Measurements from ENCODE around the gene LRTM2.

LRTM2 gene

DNA sequence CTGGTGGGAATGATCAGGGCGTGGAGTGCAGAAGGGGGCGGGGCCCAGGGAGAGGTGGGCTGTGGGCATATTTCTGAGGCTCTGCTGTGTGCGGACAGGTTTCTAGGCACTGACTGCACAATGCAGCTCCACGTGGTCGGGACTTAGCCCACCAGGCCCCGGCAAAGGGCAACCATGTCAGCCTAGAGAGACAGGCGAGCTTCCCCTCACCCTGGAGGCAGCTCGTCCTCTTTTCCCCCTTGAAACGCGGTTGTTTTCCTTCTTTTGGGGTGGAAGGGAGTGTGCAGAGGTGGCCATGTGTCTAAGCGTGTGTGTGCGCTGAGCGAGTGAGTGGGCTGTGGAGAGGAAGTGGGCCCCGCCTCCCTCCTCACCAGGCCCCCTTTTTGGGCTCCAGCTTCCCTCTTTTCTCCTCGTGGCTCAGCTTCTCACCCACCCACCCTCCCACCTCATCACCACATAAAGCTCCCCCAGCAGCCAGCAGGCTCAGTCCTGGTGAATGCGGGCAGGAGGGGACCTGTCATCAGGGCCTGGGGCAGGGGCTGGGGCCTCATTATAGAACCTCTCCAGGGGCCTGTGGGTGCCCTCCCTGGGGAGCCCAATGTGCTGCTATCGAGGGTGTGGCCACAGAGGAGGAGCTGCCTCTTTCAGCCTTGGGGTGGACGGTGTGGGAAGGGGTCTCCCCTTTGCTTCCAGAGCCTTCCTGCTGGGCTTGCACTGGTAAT, 22.0 kb downstream of the LRTM2 start:
- DNase-seq = no peak

DNA sequence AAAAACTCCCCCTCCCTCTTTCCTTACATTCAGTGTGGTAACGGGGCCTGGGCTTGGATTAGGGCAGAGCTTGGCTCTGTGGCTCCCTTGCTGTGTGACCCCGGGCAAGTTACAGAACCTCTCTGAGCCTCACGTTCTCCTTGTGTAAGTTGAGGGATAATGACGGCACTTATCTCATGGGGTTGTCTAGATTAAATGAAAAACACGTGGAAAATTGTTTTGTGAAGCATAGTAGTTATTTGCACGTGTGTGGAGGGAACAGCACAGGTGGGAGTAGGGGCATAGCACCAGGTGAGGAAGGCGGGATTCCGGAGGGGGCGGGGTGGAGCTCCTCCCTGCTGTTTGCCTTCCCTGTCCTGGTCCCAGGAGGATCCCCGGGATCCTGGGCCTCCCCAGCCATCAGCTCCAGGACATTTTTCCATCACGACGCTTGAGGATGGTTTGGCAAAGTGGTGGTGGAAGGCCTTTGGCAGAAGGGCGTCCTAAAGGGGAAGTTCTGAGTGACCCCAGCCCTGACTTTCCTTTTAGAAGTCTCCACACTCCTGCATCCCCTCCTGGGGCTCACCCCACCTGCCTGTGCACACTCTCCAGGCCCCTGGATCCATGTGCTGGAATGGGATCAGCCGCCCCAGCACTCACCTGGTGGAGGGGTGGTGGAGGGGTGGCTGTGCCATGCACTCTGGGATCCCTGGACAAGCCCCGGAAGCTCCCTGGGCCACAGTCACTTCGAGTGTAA, 22.7 kb downstream of the LRTM2 start:
- DNase-seq = no peak

DNA sequence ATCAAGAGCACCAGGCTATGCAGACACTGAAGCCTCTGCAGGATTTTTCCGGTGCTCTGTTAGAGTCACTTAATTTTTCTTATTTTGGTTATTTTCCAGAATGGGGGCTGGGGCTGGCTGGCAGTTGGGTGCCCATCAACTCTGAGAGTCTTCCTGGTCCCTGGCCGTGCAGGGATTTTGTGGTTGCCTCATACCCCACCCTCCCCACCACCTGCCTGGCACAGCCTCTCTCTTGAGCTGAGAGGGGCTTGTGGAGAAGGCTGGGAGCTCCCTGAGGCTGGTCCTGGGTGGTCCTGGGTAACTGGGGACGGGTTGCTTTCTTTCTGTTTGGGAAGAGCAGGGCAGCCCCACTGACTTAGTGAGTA, 23.3 kb downstream of the LRTM2 start:
- no peak for DNase-seq

DNA sequence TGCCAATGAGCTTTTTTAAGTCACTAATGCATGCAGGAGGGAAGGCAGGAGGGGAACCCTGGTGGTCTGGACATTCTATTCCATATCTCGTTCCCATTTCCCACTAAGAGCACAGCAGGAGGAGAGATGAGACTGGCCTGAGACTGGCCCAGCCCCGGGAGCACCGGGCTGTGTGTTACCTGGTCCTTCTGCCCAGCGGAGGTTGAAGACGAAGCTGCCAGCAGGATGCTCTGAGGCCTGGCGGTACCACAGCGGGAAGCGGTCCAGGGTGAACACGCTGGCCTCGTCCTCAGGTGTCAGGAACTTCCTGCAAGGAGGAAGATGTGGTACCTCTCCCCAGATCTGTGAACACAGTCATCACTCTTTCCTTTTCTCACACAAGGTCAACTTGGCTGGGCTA, 23.9 kb downstream of the LRTM2 start:
- DNase-seq = no peak

DNA sequence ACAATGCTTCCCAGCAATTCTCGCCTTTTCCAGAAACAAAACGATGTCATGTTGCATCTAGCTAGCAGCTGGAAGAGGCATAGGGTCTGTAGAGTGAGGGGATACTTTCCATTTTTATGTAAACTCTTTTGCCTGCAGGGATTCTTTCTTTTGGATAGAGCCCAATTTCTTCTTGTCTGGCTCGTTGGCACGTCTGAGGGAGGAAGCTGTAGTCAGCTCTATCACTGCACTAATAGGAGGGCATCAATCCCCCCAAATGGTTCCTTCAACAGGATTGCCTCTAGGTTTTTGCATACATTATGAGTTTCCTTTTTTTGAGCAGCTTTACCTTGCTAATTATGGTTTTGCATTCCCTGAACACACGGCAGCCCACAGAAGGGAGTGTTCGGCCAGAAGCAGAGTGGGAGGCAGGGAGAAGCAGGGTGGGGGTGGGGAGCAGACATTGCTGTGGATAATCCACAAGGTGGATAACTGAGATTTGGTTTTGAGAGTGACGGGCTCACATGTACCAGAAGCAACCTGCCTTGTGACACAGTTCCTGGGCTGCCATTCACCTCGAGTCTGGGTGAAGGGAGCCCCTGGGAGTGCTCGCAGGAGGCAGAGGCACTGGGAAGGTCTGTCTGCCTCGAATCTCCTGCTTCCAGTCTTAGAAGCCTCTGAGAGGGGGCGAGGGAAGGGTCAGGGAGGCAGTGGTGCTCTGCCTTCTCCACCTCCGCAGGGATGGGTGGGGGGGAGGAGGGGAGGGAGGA, 24.5 kb downstream of the LRTM2 start:
- DNase-seq = peak in 1 of 56 donors; percentile 12

DNA sequence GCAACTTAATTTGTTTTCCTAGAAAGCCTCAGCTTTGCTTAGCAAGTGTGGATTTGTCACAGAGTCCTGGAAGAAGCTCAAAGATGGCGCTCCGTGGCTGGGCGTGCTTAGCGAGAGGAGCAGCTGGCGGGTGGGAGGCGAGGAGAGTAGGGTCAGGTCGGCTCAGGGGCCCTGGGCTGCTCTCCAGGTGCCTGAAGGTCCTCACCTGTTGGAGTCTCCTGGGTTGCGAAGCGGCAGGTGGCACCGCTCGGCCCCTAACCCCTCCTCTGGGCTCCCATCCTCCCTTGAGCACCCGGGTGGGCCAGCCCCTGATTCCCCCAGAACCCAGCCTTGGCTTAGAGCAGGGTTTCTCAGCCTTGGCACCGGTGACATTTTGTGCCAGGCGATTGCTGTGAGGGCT, 25.1 kb downstream of the LRTM2 start:
- no peak for DNase-seq

DNA sequence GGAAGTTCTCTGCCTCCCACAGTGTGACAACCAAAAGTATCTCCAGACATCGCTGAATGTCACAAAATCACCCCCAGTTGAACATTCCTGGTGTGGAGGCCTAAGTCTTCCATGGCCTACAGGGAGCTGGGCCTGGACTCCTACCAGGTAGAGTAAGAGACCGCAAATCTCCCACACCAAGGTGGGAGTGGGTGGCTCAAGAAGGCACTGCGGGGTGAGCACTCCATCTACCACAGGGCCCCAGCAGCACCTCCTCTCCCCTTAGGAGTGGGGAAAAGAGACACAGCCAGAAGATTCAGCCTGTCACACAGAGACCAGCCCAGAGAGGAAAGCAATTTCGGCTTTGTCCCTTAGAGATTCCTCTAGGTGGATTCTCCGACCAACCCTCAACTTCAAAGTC, 25.5 kb downstream of the LRTM2 start:
- DNase-seq = no peak

DNA sequence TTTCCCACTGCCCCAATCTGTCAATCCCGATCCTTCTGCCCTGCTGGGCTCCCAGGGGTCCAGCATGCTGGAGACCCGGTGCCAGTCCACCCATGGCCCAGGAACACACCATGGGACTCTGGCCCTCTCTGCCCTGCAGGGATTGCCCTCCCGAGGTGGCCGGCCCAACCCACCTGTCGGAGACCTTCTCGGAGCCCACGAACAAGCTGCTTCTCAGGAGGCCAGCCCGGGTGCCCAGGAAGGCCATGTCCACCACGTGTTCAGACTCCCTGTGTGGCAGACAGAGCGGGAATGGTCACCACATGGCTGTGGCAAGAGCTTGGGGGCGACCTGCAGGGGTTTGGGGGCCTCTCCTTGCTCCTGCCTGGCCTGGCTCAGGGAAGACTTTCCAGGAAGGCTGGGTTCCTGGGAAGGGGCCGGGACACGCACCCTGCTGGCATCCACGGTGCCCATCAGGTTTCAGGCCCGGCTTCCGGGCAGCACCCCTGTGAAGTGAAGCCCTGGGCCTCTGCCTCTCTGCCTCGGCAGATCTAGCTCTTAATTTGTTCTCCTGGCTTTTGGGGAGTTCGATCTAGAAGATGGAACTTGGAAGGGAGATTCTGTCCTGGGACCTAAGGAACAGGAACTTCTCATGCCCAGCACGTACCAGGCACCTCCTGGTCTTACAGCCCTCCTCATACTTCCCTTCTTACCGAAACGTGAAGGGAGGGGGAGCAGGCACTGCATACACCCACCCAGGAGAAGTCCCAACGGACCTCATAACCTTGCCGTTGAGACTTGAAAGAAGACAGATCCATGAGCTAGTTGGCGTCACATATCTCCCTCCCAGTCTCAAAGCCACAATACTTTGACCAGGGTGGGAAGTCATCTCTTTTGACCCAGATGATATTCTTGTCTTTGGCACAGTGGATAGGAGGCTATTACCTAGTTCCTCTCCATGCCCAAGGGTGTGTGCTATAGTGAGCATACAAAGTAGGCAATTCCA, 26.3 kb downstream of the LRTM2 start:
- DNase-seq = no peak

DNA sequence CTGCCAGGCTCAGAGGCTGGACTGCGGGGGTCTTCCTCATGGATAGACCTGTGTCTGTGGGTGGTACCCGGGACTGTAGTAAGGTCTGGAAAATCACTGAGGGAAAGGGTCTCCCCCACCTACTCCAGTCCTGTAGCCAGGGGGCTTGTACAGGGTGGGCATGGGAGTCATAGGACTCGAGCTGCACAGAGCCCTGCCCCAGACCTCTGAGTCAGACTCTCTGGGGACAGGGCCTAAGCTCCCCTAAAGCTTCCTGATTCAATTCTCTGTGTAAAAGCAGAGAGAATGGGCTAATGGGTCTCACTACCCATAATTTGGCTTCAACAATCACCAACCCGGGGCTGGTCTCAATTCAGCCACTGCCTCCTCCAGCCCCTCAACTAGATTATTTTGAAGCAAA, 27.0 kb downstream of the LRTM2 start:
- DNase-seq = no peak

DNA sequence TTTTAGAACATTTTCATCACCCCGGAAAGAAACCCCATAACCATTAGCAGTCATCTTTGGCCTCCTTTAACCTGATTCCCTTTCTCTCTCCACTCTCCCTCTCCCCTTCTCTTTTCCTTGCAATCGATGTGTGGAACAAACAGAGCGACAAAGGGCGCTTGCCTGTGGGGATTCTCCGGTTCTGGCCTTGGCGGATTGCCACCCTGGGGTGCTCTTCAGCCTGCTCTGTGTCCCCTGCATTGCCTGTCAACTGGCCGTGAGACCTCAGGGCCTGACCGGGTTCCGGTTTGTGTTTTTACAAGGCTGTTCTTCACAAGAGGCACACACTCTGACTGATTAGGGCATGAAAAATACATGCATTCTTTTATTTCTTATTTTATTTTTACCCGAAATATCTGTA, 27.8 kb downstream of the LRTM2 start:
- DNase-seq = no peak

DNA sequence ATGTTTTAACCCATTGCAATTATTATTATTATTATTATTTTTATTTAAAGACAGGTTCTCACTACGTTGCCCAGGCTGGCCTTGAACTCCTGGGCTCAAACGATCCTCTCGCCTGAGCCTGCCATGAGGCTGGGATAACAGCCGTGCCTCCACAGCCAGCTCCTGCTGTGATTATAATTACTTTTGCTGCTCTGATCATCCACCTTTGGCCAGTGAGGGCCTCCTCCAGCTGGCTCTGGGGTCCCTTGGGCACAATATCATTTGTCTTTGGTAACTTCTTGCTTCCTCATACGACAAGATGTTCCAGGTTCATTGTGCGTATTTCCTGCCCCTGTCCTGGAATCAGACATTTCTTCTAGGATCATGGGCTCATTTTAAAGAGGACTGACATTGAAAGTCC, 28.4 kb downstream of the LRTM2 start:
- no peak for DNase-seq

DNA sequence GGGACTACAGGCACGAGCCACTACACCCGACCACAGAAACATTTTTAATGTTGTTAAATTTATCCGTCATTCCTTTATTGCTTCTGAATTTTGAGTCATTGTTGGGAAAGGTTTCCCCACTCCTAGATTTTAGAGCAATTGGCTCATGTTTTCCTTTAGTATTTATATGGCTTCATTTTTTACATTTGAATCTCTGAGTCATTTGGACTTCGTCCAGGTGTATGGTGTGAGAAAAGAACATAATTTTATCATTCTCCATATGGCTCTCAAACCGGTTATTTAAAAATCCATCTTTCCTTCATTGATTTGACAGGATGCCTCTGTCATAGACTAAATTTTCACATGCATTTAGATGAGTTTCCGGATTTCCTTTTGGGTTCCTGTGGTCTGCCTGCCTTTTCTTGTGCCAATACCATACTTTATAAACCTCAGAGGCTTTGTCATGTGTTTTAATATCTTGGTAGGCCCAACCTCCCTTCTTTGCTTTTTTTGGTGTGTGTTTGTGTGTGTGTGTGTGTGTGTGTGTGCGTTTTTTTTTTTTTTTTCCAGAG, 30.9 kb downstream of the LRTM2 start:
- no peak for DNase-seq

DNA sequence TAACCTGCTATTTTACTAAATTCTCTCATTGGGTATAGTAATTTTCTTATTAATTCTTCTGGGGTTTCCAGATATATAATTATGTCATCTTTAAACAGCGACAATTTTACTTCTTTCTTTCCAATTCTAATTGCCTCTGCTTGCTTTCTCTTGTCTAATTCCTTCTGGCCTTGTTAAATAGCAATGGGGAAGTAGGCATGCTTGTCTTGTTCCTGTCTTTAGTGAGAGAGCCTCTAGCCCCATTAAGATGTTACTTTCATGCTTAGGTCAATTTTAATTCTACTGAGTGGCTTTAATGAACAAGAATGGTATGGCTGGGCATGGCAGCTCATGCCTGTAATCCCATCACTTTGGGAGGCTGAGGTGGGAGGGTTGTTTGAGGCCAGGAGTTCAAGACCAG, 31.7 kb downstream of the LRTM2 start:
- DNase-seq = no peak

DNA sequence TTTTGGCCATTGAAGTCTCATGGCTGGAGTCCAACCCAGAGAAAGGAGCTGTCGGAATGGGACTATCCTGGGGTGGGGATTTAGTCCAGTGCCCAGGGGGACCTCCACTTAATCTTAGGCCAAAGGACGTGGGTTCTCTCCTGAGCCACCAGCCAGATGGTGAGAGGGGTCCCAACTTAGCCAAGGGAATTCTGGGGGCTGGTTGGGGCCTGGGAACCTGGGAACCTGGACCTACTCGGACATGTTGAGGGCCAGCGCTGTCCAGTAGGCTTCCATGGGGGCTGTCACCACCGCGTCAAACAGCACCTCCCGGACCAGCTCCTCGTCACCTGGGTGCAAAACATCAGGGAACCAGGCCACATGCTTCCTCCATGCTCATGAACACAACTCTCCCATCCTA, 33.4 kb downstream of the LRTM2 start:
- DNase-seq = no peak

DNA sequence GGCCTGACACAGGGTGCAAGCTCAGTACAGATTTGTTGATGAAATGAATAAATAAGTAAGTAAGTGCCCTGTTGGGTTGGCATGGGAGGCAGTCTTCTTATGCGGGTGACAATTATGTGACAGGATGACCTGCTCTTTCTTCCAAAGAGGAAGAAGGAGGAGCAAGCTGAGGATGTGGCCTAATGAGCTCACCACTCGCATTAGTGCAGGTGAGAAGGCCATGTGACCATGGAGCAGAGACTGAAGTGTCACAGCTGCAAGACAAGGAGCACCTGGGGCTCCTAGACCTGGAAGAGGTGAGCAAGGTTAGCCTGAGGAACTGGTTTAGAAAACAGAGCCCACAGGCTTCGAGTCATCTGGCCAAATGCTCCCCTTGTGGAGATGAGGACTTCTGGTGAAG, 34.9 kb downstream of the LRTM2 start:
- no peak for DNase-seq

DNA sequence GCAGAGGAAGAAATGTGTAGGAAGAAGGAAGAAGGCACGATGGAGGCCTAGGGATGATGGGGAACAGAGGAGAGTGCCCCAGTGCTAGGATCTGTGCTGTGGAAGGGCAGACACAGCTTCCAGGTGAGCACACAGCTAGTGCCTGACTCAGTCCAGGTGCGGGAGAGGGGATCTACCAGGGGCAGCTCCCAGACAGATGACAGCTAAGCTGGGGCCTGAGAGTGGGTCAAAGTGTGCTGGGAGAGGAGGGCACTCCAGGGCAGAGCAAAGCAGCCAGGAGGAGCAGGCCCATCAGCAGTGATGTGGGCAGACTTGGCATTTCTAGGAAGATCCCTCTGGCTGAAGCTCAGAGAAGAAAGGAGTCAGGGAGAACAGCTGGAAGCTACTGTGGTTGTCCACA, 36.7 kb downstream of the LRTM2 start:
- DNase-seq = no peak

DNA sequence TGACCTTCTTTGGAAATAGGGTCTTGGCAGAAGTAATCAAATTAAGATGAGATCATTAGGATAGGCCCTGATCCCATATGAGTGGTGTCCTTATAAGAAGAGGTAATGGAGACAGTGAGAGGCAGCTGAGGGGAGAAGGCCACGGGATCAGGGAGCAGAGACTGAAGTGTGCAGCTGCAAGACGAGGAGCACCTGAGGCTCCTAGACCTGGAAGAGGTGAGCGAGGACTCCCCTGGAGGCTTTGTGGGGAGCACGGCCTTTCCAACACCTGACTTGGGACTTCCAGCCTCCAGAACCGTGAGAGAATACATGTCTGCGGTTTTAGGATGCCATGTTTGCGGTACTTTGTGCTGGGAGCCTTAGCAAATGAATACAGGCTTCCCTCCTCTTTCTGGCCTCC, 37.5 kb downstream of the LRTM2 start:
- DNase-seq = no peak

DNA sequence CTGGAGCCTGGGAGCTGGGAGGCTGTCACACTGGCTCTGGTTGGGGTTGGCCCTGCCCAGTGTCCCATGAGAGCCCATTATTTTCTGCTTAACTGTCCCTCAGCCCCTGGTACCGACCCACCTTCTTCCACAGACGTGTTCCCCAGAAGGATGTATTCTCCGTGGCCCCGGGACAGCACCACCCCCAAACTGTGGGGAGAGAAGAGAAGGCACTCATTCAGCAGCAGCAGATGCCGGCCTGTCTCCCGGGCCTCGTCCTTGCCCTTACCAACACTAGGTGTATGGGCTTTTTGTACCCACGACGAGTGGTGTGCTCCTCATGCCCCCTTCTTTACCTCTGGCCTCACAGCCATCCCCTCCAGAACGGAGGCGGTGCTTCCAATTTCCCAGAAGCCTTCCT, 38.1 kb downstream of the LRTM2 start:
- no peak for DNase-seq

DNA sequence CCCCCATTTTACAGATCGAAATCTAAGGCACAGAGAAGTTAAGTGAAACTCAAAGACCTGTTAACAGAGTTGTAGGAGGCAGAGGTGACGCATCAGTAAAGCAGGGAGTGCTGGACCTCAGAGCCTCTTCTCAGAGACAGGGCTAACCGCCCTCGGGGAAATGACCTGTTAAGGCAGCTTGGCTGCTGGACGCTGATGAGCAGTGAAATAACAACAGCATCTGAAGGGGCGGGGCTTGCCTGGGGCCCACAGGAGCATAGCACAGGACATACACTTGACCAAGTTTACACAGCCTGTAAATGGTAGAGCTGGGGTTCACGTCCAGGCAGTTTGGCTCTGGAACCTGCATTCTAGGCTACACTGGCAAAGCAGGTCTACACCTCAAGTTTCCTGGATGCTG, 39.3 kb downstream of the LRTM2 start:
- no peak for DNase-seq

DNA sequence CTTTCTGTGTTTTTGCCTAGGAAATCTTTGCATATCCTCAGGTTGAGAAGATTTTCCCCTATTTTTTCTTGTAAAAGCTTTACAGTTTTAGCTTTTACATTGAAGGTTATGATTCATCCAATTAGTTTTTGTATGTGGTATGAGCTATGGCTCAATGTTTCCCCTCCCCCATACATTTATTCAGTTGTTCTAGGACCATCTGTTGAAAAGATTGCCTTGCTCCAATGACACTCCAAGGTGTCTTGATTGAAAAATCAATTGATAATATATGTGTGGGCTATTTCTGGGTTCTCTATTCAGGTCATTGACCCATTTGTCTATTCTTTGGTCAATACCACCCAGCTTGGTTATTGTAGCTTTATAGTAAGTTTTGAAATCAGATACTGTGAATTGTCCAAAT, 42.6 kb downstream of the LRTM2 start:
- no peak for DNase-seq

DNA sequence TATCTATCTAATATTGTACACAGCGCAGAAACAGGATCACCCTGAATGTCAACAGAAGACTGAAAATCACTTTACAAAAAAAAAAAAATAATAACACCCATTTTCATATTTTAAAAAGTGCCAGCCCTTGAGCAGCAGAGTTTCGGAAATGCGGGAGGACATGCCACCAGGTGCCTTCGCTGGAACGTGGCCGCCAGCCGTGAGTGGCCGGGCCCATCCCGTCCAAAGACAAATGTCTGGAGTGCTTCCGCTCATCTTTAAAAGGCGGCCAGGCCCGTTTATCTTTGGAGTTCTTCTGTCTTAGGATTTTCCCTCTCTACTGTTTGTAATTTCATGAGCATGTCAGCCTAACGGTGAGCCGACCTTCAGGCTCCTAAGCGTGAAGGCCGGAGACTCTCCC, 43.5 kb downstream of the LRTM2 start:
- DNase-seq = no peak
